GM12874 (cell line): ENCODE data around the gene NR2E1.

ENCODE experiments used
- TF ChIP-seq, protein P1 (sequence below): IDR thresholded peaks from 2 replicates; pipeline ENCODE4 v1.5.1; 2011; ENCODE audit warnings: low read depth, mild to moderate bottlenecking, control low read depth, low read length, moderate library complexity; ENCODE audit not compliant: insufficient read depth

NR2E1 gene

GRCh38 chr6:108176281-108177089 is 10.7 kb downstream of the NR2E1 start:
- TF ChIP-seq, protein P1, sequence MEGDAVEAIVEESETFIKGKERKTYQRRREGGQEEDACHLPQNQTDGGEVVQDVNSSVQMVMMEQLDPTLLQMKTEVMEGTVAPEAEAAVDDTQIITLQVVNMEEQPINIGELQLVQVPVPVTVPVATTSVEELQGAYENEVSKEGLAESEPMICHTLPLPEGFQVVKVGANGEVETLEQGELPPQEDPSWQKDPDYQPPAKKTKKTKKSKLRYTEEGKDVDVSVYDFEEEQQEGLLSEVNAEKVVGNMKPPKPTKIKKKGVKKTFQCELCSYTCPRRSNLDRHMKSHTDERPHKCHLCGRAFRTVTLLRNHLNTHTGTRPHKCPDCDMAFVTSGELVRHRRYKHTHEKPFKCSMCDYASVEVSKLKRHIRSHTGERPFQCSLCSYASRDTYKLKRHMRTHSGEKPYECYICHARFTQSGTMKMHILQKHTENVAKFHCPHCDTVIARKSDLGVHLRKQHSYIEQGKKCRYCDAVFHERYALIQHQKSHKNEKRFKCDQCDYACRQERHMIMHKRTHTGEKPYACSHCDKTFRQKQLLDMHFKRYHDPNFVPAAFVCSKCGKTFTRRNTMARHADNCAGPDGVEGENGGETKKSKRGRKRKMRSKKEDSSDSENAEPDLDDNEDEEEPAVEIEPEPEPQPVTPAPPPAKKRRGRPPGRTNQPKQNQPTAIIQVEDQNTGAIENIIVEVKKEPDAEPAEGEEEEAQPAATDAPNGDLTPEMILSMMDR = no peak

DNA sequence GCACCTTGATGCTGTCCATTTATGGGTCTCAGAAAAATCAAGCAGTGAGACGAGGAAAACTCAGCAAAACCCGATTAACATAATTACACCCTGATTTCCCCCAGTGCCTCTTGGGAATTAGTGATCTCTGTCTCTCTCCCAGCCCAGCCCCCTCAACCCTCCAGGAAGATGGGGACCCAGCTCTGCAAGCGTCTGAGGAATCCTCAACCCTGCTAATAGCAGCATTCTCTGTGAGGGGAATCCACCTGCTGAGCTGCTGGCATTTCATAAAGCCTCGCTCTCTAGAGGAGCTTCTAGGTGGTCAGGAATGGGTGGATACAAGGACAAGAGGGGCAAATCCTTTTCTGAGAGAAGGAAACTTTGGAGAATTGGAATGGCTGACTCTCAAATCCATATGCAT is 13.9 kb downstream of the NR2E1 start:
- TF ChIP-seq, protein P1 = no peak

- TF ChIP-seq, protein P1 = no peak
Measured at GRCh38 chr6:108180266-108180665, 14.4 kb downstream of the NR2E1 start.

GRCh38 chr6:108180776-108181175 is 15.0 kb downstream of the NR2E1 start:
- TF ChIP-seq, protein P1 = no peak

DNA sequence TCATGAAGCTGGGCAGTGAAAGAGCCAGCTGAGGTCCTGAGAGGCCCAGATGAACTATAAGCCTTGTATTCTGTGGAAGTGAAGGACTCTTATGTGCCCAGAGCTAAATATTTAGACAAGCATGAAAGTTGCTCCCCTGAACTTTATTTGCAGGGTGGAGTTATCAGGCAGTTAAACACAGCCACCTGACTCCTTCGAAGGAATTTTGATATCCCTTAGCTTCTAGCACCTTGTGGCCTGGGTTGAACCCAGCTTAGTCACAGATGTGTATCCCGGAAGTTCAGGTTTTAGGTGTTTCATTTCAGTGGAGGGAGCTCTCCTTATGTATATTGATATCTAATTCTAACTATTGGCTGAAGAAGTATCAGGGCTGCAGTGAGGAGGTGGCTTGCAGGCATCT is 20.4 kb downstream of the NR2E1 start:
- TF ChIP-seq, protein P1 = no peak

GRCh38 chr6:108187519-108187918 is 21.7 kb downstream of the NR2E1 start:
- TF ChIP-seq, protein P1 = no peak

GRCh38 chr6:108193131-108193530 is 27.3 kb downstream of the NR2E1 start:
- TF ChIP-seq, protein P1 = no peak

DNA sequence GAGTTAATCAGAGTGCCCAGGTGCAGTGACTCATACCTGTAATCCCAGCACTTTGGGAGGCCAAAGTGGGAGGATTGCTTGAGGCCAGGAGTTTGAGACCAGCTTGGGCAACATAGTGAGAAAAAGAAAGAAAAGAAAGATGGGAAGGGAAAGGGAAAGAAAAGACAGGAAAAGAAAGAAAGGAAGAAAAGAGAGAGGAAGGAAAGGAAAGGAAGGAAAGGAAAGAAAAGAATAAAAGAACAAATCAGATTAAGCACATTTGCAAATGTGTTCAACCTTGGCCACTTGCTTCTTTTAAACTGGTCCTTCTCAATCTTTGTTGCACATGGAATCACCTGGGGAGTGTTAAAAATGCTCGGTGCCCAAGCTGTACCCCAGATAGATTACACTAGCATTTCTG is 28.0 kb downstream of the NR2E1 start:
- TF ChIP-seq, protein P1 = no peak
